Stimulated activated CD4-positive, alpha-beta T cell treated with anti-CD3 and anti-CD28 coated beads, Interleukin-12 subunit alpha, Interleukin-12 subunit beta, amount 100 ng/mL, for 4 hours (primary cell): ENCODE results near the gene SERPINA12.

Source experiments
- DNase-seq: peaks from one replicate; pipeline ENCODE4 v3.0.0-alpha.2; 2020

Gene SERPINA12

DNA sequence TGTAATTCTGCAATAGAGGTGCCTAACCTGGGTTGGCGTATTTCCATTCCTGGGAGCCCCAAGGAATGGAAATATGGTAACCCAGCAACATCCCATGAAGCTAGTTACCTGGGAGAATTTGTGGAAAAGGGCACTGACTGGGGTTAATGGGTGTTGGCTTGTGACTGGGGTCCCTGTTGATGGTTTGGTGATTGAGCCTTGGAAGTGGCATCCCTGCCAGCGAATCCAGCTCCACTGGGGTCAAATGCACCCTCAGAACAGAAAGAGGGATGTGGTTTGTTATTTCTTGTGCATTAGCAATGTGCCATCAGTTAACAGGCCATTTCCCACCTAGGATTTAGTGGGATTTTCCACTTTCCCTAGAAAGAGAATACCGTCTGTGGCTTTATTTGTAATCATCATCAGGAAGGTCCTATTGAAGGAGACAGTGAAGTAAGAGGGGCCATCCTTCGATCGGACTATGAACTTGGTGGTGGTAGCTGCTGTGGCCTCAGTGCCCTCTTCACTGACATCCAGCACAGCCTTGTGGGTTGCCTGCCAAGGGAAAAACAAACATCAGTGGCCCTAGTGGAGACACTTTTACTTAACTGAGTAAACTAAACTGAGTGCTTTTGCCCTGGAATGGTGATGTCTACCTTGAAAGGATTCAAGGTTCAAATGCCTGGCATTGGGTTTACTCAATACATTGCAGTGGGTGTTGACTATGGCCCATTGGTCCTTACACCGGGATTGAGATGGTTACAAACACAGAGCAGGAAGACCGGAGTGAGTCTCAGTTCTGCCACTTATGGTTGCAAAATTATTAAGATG, 46.3 kb downstream of the SERPINA12 start:
- no peak for DNase-seq

DNA sequence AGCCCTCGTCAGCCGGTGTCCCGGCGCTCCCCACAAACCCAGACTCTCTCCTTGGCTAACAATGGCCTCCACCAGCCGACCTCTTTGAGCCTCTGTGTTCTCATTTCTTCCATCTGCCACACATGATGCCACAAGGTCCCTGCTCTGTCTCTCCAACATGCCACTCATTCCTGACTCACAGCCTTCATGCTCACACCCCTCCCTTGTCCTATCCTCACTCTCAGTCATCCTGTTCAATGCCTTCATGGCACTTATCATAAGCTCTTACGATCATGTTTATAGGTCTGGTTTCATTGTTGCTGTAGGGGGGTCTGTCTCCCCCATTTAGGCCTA, 47.1 kb downstream of the SERPINA12 start:
- DNase-seq, result no peak

DNA sequence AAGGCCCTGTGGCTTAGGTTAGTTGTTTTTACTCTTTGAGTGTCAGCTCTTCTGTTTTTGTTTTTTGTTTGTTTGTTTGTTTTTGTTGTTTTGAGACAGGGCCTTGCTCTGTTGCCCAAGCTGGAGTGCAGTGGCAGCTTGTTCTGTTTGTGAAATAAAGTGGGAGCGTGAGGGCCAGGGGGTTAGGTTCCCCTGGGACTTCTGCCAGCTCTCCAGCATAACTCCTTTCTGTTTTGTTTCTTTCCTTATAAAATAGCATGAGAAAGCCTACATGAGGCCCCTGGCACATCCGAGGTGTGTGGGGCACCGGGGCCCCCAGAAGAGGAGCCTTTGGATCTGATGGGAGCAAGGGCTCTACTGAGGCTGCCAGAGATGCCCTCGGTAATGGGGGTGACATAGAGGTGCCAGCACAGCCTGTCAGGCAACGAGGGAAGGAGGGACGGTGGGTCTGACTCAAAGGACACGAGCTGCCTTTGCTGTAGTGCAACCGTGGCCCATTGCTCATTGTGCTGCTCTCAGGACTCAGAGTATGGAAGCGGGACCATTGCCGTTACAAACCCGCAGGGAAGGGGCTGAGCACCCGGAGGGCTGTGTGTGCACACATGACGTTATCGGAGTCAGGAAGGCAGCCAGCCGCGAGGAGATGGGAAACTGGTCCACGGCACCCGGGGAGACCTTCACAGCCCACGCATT, 47.6 kb downstream of the SERPINA12 start:
- no peak for DNase-seq

DNA sequence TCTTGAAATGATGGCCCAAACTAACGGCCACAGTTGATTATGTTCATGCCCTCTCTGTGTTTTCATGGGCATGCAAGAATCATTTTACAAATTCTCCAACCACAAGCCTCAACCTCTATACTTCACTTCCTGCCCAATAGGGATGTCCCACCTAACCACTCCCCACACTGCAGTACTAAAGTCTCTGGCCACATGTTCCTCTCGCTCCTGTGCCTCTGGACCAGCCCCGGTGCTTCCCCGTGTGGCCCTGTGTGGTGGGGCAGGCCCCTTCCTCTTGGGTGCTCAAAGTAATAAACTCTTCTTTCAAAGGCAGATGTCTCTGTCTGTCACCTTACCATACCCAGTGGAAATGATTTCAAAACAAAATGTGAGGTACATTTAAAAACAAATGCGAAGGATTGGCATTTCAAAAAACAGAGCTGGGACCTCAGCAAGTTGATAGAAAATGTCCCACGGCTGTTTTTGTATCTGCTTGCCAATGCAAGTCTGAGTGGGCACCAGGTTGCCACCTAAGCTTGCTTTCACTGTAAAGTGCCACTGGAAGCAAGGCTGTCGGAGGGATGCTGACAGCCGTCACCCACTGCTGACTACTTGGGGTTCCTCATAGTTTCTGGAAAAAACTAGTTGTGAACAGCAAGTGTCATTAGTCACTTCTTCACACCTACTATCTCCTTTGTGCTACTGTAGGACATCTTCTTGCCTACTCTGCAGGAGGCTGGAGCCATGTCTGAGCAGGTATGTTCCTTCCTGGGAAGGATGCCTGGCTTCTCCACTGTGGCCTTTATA, 48.4 kb downstream of the SERPINA12 start:
- DNase-seq, result no peak

DNA sequence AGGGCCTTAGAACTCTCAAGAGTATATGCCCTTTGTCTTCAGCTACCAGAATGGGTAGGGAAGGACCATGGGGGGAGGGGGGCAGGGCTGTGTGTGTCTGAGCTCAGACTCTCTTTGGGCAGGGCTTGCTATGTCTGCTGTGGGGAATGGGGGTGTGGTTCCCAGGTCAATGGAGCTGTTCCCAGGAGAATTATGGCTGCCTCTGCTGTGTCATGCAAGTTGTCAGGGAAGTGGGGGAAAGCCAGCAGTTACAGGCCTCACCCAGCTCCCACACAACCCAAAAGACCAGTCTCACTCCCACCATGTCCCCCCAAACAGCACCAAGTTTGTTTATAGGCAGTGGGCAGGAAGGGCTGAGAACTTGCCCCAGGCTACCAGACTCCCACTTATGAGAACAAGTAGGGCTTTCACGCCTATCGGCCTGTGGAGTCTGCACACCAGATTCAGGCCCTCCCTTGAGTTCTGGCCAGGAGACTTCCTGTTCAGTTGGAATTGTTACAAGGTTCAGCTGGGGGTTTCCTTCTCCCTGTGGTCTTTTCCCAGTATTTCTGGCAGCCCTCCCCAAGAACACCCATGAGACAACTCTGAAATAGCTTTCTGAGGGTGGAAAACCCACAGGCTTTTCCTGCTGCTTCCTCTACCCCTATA, 50.6 kb downstream of the SERPINA12 start:
- DNase-seq, result no peak

GRCh38 chr14:94458096-94458495, 51.2 kb downstream of the SERPINA12 start:
- DNase-seq, result no peak

- no peak for DNase-seq
Measured at GRCh38 chr14:94455928-94456327, 53.3 kb downstream of the SERPINA12 start.

DNA sequence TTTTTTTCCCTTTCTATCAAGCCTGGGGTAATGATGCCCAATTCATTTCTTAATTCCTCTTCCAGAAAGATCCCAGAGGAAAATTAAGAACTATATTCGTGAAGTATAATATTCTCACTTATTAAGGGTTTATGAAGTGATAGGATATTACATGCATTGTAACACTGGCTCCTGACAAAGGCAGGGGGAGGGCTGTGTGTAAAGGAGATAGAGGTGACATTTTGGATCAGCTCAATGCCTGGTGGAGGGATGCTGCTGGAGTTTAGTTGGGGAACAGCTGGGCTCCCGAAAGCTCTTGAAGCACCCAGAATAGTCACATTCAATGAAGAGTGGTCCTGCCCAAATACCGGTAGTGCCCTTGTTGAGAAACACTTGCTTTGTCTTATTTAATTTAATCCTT, 57.4 kb downstream of the SERPINA12 start:
- DNase-seq, result no peak

DNA sequence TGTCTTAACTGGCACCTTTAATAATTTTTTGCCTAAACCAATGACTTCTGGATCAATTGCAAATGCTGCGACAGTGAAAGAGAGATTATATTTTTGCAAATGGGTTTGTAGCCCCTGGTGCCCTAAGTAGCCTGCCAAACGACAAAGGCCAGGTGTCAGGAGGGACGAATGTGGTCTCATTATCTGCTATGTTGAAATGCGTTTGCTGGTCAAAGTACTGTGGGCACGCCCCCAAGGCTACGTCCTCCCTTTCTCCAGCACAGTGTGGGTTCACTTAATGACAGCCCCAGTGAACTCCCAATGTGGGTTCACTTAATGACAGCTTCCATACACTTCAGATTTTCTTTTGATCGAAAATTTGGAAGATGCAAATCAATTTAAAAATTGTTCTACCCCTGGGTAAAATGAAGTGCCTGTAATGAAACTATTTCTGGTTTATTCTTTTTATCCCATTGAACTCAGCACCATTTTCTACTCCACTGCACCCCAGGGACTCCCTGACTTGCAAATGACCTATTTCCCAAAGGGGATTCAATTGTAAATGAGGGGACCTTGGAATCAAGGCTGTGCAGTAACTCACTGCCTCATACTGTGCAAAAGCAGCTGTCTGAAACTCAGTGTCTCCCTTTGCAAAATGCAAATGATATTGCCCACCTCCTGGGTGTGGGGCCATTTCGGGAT, 58.0 kb downstream of the SERPINA12 start:
- no peak for DNase-seq

DNA sequence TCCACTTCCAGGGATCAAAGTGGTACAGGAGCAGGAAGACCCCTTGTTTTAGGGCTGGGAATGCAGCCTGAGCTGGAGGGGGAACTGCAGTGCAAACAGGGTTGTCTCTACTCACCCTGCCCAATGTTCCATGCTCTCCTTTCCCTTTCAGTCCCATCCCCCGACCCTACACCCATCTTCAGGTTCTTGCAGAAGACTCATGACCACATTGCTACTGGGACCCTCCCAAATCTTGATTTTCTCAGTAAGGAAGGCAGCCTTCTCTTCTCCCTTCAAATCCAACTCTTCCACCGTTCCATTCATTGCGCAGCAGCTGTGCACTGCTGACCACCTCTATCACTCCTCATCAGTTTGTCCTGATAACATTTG, 58.6 kb downstream of the SERPINA12 start:
- DNase-seq, result no peak

DNA sequence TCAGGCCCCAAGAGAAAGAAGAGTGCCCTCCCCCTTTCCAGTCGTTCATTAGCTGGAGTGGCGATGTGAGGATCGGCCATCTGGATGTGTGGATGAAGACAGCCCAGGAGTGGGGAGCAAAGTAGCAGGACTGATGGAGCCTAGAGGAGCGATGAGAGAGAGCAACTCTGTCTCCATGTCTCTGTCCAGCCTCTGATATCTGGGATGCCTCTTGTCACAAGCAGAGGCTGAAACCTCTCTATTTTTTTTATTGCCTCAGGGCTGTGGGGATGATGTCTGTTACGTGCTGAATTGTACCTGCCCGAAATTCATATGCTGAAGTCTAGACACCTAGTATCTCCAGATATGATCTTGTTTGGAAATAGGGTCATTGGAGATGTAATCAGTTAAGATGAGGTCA, 59.3 kb downstream of the SERPINA12 start:
- no peak for DNase-seq

DNA sequence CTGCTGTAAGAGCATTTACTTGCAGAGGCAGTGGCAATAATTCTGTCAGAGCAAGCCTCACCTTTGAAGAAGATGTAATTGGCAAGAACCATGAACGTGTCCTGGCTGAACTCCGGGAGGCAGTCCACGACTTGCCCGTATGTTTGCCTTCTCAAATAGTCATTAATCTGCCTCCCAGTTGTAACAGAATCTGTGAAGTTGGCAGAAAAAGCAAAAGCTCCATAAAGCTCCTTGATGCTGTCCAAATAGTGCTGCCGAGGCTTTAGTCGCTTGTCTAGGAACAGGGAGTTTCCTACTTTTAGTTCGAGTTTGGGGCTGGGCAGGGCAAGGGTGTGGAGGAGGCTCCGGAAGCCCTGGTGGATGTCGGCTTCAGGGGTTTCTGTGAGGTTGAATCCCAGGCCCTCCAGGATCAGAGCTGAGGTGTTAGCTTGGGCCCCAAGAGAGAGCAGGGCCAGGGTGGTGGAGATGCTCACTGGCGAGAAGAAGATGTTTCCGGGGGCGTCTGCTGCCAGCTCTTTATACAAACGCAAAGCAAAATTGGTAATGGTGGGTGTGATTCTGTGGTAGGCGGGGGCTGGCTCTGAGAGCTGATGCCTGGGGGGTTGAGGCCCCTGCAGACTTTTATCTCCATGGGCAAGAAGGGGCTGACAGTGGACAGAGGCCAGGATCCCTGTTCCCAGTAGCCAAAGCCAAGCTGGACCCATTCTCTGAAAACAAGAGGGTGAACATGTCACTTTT, 61.0 kb downstream of the SERPINA12 start:
- no peak for DNase-seq

DNA sequence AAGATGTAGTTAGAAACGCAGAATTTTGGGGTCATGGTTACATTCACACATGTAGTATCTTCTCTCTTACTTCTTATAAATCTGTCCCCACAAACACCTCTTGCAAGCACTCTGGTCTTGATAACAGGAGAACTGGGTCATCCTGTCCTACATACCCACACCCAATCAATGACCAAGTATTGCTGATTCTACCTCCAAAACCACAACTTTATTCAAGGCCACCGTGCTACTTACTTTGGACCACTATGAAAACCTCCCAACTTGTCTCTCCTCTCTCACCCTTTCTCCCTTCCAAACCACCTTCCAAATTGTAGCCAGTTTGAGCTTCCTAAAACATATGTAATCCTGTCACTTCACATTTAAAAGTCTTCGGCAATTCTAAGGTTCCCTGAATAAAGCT, 62.1 kb downstream of the SERPINA12 start:
- no peak for DNase-seq

DNA sequence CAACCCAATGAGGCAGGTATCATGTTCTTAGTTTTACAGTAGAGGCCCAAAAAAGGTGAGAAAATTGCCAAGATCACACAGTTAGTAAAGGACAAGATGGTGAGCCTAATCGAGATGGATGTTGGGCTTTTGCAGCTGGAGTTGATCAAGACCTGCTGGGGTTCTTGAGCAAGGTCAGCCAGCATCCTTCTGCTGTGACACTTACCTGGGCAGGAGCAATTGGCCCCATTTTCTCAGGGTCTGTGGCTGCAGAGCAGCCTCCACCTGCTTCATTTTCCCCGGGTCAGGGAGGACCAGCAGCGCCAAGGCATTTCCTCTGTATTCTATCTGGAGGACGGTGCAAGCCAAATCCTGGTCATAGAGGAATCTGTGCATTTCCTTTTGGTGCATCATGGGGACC, 63.1 kb downstream of the SERPINA12 start:
- no peak for DNase-seq

DNA sequence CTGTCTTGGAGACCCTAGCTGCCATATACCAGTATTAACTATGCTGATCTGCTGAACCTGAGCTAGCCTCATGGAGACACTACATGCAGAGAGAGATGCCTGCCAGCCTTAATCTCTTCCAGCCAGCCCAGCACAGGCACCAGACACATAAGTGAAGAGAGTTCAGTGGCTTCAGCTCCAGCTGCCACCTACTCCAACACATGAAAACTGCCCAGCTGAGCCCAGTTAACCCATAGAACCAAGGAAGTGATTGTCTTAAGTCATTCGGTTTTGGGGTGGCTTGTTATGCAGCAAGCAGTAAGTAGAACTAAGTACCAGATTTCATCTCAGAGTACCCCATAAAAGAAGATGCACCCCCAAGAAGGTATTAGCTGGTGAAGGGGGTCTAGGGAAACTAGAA, 64.3 kb downstream of the SERPINA12 start:
- DNase-seq, result no peak

DNA sequence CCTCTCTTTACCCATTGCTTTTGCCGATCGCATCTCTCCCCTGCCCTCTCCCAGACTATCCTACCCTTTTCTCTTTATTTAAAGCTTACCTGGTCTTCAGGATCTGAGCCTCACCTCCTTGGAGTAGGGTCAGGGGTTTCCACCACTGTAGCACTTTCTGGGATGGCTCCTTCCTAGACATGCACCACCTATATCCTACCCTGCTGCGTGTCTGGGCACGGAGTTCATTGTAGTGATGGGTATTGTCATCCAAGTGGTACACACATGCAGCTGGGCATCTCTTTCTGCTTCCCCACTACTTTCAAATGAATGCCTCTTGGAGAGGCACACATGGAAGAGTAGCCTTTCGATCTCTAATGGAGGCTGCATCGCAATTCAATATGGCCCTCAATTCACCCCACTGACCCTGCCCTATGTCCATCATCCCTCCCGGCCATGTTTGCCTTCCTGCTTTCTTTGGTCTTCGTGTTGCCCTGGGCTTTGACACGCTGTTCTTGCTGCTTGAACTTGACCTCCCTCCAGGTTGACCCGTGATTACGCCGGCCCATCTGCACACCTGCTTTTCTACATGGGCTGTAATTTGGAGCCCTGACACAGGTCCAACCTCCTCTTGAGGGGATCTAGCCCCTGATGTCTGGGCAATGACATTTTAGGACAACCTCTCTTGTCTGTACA, 67.6 kb downstream of the SERPINA12 start:
- no peak for DNase-seq

GRCh38 chr14:94441130-94441529, 68.1 kb downstream of the SERPINA12 start:
- no peak for DNase-seq

GRCh38 chr14:94439453-94440057, 69.7 kb downstream of the SERPINA12 start:
- no peak for DNase-seq
